Epithelial cell of esophagus (primary cell): ENCODE data around the gene EEPD1.

Source experiments
- DNase-seq: peaks from one replicate; pipeline ENCODE4 v3.0.0; 2010; ENCODE audit warnings: low read depth
- H3K4me3 ChIP-seq: 2 replicates; pipeline ENCODE4 v1.5.1; 2011; ENCODE audit warnings: mild to moderate bottlenecking, low read length, control low read depth
- CTCF ChIP-seq: IDR thresholded peaks from 2 replicates; pipeline ENCODE4 v1.5.1; 2011; ENCODE audit warnings: low read depth, mild to moderate bottlenecking, low read length, control low read depth, inconsistent platforms; ENCODE audit not compliant: insufficient read depth; ENCODE audit errors: missing control alignments

The EEPD1 gene

GRCh38 chr7:36190447-36191291, 37.6 kb downstream of the EEPD1 start:
- no peak for TF ChIP-seq CTCF
- DNase-seq = no peak
- H3K4me3 ChIP-seq = no peak overlapping the region

GRCh38 chr7:36191292-36191920, 38.4 kb downstream of the EEPD1 start:
- no peak for TF ChIP-seq CTCF
- DNase-seq = no peak
- no peak overlapping the region for H3K4me3 ChIP-seq

- no peak overlapping the region for H3K4me3 ChIP-seq
- TF ChIP-seq CTCF = no peak
- DNase-seq = peak; percentile 47
These were observed 39.2 kb downstream of the EEPD1 start for GRCh38 chr7:36192053-36192824.

GRCh38 chr7:36192877-36193276, 39.8 kb downstream of the EEPD1 start:
- no peak for DNase-seq
- no peak for TF ChIP-seq CTCF
- no peak overlapping the region for H3K4me3 ChIP-seq

- no peak for TF ChIP-seq CTCF
- no peak for DNase-seq
- no peak overlapping the region for H3K4me3 ChIP-seq
These were observed 45.8 kb downstream of the EEPD1 start for GRCh38 chr7:36198854-36199266.

GRCh38 chr7:36199329-36199728, 46.3 kb downstream of the EEPD1 start:
- no peak for TF ChIP-seq CTCF
- no peak overlapping the region for H3K4me3 ChIP-seq
- DNase-seq = no peak
